Activated CD4-positive, alpha-beta T cell treated with anti-CD3 and anti-CD28 coated beads, Interleukin-2, amount 50 U/mL, for 16 hours (primary cell): Measurements from ENCODE around the gene DDX50.
"Not testable (repeated sequence)": the region's sequence is repeated elsewhere in the genome, so short reads cannot be mapped to it uniquely, and the experiment has no call there.

Source experiments
- DNase-seq: peaks from one replicate; pipeline ENCODE4 v3.0.0-alpha.2; 2020

The DDX50 gene

GRCh38 chr10:68902382-68902781, 1.3 kb downstream of the DDX50 start:
- no peak for DNase-seq

DNA sequence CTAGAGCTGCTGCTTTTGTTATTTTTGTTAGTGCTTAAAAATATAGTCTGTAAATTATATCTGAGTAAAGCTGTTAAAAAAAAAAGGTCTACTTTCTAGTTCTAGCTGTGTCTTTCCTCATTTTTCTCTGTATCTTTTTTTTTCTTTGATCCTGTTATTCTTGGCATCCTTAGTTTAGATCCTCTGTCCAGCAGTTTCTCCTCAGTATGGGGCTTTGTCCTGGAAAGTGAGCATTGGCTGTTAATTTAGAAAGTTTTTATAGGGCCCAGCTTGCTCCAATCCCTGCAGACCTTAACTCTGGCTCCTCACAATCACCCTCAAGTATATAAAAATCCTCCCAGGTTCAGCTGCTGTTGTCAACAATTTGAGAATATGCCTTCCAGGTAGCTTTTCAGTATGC, 23.5 kb downstream of the DDX50 start:
- DNase-seq, result no peak

GRCh38 chr10:68925489-68925888, 24.4 kb downstream of the DDX50 start:
- DNase-seq, result no peak

DNA sequence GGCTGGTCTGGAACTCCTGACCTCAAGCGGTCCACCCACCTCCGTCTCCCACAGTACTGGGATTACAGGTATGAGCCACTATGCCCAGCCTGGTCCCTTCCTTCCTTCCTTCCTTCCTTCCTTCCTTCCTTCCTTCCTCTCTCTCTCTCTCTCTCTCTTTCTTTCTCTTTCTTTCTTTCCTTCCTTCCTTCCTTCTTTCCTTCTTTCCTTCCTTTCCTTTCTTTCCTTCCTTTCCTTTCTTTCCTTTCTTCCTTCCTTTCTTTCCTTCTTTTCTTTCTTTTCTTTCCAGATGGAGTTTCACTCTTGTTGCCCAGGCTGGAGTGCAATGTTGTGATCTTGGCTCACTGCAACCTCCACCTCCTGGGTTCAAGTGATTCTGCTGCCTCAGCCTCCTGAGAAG, 28.0 kb downstream of the DDX50 start:
- not testable (repeated sequence) for DNase-seq

DNA sequence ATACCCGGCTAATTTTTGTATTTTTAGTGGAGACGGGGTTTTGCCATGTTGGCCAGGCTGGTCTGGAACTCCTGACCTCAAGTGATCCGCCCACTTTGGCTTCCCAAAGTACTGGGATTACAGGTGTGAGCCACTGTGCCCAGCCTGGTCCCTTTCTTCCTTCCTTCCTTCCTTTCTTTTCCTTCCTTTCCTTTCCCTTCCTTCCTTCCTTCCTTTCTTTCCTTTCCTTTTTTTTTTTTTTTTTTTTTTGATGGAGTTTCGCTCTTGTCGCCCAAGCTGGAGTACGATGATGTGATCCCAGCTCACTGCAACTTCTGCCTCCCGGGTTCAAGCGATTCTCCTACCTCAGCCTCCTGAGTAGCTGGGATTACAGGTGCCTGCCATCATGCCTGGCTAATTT, 28.8 kb downstream of the DDX50 start:
- not testable (repeated sequence) for DNase-seq

GRCh38 chr10:68932860-68933259, 31.7 kb downstream of the DDX50 start:
- DNase-seq, result not testable (repeated sequence)

- DNase-seq, result peak; percentile 23
Observed at GRCh38 chr10:68934994-68935393, 33.9 kb downstream of the DDX50 start.

- no peak for DNase-seq
Observed at GRCh38 chr10:68938117-68938516, 37.0 kb downstream of the DDX50 start.

- no peak for DNase-seq
Observed at GRCh38 chr10:68938884-68939283, 37.8 kb downstream of the DDX50 start.

DNA sequence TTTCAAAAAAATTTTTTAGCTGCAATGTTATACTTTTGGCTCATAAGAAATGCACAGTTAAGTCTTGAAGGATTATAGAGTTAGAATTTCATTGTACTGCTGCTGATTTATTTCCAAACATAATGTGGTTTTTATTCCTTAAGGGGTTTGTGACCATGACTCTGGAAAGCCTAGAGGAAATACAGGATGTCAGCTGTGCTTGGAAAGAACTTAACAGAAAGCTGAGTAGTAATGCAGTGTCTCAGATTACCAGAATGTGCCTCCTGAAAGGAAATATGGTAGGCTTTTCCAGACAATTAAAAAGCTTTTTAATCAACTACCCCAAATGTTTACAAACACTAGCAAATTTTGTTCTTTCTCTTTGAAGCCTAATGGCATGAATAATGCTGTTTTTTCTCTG, 39.8 kb downstream of the DDX50 start:
- DNase-seq, result not testable (repeated sequence)

DNA sequence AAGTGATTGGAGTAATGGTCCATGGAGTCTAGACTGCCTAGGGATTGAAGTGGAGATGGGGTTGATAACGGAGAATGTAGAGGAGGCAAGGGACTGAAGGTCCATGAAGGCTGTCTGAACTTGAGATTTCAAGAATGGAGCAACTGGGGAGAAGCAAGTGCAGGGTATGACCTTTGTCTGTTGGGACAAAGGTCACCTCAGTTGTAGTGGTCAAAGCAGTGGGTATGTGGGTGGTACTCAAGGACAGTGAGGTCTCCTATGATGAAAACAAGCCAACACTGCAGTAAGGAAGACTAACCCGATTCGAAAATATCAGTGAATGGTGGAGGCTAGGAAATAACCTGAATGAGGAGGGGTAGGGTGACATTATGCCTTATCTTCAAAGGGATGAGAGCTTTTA, 49.5 kb downstream of the DDX50 start:
- DNase-seq, result no peak

DNA sequence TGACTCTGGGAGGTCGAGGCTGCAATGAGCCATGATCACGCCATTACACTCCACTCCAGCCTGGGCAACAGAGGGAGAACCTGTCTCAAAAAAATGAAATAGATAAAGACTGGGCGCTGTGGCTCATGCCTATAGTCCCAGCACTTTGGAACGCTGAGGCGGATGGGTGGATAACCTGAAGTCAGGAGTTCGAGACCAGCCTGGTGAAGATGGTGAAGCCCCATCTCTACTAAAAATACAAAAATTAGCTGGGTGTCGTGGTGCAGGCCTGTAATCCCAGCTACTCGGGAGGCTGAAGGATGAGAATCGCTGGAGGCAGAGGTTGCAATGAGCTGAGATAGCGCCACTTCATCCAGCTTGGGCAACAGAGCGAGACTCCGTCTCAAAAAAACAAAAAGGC, 53.8 kb downstream of the DDX50 start:
- DNase-seq, result no peak

- DNase-seq, result no peak
Observed at GRCh38 chr10:68955355-68955831, 54.3 kb downstream of the DDX50 start.

DNA sequence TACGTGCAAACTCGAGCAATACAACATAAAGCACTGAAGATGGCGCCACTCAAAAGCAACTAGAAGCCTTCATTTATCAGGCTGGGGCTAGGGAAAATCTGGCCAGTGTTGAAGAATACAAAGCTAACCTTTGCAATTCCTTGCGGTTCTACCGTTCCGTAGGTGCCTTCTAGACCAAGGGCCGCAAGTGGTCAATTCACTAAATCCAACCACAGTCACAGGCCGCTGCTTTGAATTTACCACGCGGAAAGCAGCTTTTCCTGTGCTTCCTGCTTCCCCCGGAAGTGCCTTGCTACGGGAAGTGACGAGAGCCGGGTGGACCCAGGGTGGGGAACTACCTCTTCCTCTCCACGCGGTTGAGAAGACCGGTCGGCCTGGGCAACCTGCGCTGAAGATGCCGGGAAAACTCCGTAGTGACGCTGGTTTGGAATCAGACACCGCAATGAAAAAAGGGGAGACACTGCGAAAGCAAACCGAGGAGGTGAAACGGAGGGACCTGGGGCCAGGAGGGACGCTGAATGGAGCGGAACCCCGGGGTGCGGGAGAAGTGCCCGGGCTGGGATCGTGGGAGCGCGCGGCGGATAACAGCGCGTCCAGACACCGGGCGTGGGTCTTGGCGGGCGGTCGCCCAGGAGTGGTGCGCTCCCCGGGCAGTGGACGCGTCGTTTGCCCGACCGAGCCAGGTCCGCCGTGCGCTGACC, 54.9 kb downstream of the DDX50 start, which contains the start of gene DDX21:
Gene DDX21 (plus strand): TSS at position 339 of the 701 bp plus-strand sequence. CDS start 56 bp downstream, at position 395.
- peak; percentile 95 for DNase-seq

DNA sequence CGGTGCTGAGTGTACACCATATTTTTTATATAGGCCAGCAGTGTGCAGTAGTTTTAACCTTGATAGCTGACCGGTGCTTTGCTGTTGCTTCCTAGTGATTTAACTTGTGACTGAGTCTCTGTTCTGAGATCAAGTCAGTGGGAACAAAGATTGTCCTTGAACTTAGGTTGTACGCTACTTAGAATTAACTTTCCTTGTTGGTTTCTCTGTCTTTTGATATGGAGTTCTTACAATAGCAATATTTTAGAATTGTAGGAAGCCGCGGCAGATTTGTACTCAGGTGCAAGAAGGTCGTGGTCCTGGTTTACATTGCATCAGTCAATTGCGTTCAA, 56.1 kb downstream of the DDX50 start:
- DNase-seq, result no peak

DNA sequence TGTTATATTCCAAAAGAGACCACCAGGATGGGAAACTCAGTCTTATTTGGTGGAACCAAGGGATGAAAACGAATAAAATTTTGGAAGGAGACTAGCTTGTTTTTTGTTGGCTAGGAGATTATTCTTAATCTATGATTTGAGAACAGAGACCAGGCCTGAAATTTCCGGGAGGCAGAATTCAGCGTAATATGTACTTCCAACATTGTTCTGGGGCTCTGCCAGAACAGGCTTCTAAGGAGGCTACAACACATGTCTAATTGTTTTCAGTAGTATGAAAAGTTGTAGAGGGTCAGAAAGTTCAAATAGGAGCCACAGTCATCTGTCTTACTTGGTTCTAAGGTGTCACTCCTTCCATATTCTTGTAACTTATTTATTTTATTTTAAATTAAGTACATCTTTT, 56.5 kb downstream of the DDX50 start:
- no peak for DNase-seq

DNA sequence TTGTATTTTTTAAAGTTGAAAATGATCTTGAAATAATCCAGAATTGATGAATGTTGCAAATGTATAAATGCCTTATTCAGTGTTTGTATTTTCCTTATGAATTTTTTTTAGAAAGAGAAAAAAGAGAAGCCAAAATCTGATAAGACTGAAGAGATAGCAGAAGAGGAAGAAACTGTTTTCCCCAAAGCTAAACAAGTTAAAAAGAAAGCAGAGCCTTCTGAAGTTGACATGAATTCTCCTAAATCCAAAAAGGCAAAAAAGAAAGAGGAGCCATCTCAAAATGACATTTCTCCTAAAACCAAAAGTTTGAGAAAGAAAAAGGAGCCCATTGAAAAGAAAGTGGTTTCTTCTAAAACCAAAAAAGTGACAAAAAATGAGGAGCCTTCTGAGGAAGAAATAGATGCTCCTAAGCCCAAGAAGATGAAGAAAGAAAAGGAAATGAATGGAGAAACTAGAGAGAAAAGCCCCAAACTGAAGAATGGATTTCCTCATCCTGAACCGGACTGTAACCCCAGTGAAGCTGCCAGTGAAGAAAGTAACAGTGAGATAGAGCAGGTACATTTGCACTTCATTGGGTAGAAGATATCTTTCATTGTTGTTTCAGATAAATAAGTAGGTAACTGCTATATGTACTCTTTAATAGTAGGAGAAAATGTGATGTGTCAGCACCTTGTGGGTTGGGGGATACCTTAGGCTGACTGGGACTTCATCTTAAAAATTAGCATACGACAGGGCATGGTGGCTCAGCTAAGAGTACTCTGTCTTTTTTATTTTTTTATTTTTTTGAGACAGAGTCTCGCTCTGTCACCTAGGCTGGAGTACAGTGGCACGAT, 58.8 kb downstream of the DDX50 start:
- DNase-seq, result no peak

GRCh38 chr10:68963151-68963550, 62.0 kb downstream of the DDX50 start:
- DNase-seq, result no peak

DNA sequence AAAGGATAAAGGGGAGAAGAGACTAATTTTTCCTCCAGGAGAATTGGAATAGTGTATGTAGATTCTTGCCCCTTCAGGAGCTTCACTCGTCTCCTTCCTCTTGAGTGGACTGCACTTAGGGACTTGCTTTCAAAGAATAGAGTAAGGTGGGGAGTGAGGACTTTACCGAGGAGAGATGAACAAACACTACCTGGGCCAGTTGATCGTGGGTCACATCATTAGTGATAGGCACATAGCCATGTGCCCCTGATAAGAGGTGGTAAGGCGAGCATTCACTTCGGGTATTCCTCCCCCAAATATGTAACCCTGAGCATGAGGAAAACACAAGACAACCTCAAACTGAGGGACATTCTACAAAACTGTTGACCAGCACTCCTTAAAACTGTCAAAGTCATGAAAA, 72.9 kb downstream of the DDX50 start:
- no peak for DNase-seq

GRCh38 chr10:68975936-68976473, 74.9 kb downstream of the DDX50 start:
- DNase-seq, result not testable (repeated sequence)

DNA sequence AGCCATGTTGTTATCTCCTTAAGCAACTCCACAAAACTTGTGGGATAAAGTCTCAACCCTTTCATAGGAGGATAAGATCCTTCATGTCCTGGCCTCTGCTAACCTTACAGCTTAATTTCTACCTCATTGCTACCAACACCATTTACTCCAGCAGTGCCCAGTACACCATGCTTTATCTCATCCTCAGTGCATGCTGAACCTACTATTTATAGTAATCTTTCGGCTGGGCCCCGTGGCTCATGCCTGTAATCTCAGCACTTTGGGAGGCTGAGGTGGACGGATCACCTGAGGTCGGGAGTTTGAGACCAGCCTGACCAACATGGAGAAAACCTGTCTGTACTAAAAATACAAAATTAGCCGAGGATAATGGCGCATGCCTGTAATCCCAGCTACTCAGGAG, 78.6 kb downstream of the DDX50 start:
- not testable (repeated sequence) for DNase-seq

- DNase-seq, result no peak
Observed at GRCh38 chr10:68981074-68981473, 80.0 kb downstream of the DDX50 start.

GRCh38 chr10:68982389-68982788, 81.3 kb downstream of the DDX50 start:
- no peak for DNase-seq

DNA sequence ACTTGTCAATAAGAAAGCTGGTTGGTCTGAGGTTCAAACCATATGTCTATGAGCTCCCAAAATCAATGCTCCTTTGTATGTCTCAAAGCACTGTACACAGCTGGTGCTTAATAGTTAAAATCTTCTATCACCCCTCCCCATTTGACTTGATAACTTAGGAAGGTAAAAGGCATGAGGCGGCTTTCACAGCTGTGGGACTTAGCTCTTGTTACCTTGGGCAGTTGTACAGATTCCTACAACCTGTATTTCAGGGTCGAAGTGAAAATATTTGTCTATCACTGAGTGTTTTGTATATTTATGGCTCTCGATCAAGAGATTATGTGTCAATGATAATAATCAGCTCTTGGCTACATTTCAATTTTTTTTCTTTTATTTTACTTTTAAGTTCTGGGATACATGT, 86.5 kb downstream of the DDX50 start:
- DNase-seq, result no peak
